GM12872 (cell line): ENCODE measurements around the gene ZSCAN5C.

Experiments used
- CTCF ChIP-seq: IDR thresholded peaks from 3 replicates; pipeline ENCODE4 v1.5.1; 2011; ENCODE audit warnings: low read depth, mild to moderate bottlenecking, low read length, moderate library complexity; ENCODE audit not compliant: insufficient read depth

The ZSCAN5C gene

GRCh38 chr19:56159622-56160271 lies 42.3 kb upstream of the ZSCAN5C start:
- no peak for TF ChIP-seq CTCF

DNA sequence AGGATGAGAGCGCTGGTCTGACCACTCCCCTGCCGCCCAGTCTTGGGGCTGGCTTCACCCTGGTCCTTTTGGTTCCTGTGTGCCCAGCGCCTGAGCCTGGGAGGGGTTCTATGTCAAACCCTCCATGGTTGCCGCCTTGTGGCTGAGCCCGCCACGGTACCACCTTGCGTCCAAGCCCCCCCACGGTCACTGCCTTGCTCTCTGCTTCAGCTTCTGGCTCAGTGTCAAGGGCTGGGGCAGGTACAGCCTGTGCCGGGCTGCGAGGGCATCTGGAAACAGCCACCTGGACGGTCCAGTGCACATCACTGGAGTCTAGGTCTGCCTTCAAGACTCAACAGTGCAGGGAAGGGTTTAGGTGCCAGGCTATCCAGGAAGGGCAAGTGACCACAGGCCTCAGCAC lies 40.5 kb upstream of the ZSCAN5C start:
- no peak for TF ChIP-seq CTCF

DNA sequence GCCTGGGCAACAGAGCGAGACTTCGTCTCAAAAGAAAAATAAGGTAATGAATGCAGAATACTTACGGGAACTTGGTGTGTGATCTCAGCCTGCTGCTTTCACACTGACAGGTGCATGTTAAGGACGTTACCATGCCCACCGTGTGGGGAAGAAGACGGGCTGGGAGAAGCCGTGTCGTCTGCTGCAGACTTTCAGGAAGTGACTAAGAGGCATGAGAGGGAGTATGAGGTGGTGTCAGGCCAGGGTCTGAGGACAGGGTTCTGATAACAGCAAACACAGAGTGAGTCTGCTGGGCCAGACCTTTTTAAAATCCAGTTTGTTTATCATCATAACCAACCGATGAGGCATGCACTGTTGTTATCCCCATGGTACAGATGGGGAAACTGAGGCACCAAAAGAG lies 39.8 kb upstream of the ZSCAN5C start:
- no peak for TF ChIP-seq CTCF

GRCh38 chr19:56163097-56163496 lies 39.0 kb upstream of the ZSCAN5C start:
- no peak for TF ChIP-seq CTCF

DNA sequence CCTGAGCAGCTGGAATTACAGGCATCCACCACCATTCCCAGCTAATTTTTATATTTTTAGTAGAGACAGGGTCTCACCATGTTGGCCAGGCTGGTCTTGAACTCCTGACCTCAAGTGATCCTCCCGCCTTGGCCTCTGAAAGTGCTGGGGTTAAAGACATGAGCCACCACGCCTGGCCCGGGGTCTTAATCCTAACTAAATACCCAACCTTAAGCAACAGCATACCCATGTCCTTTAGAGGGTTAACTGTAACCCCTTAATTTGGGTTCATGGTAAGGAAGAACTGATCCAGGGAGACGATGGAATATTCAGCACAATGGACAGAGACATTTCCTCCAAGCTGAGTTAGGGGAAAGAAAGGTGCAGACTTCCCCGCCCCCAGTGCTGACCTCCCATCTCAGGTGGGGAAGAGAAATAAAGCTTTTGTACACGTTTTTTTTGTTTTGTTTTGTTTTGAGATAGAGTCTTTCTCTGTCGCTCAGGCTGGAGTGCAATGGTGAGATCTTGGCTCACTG lies 35.0 kb upstream of the ZSCAN5C start:
- TF ChIP-seq CTCF: no peak

- TF ChIP-seq CTCF: no peak
Observed at GRCh38 chr19:56170261-56170660, 31.8 kb upstream of the ZSCAN5C start.

- no peak for TF ChIP-seq CTCF
Observed at GRCh38 chr19:56174086-56174485, 28.0 kb upstream of the ZSCAN5C start.
